Activated CD4-positive, alpha-beta T cell treated with anti-CD3 and anti-CD28 coated beads, Interleukin-2, Interleukin-6, amounts not matched to agents 100 ng/mL and 50 ng/mL, durations not matched to agents 16 hours and 8 hours (primary cell): ENCODE measurements around the gene ALDH1L1.
"Not testable (repeated sequence)": the region's sequence is repeated elsewhere in the genome, so short reads cannot be mapped to it uniquely, and the experiment has no call there.

ENCODE experiments used
- DNase-seq: peaks from one replicate; pipeline ENCODE4 v3.0.0-alpha.2; 2020

Gene ALDH1L1

DNA sequence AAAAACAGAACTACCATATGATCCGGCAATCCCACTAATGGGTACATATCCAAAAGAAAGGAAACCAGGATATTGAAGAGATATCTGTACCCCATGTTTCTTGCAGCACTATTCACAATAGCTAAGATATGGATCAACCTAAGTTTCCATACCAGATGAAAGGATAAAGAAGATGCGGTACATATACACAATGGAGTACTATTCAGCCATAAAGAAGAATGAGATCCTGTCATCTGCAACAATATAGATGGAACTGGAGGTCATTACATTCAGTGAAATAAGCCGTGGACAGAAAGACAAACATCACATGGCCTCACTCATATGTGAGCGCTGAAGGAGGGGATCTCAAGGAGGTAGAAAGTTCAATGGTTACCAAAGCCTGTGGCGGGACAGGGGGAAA, 99.4 kb downstream of the ALDH1L1 start:
- no peak for DNase-seq

GRCh38 chr3:126078866-126079265, 101.5 kb downstream of the ALDH1L1 start:
- DNase-seq = no peak

- no peak for DNase-seq
Observed at GRCh38 chr3:126077754-126078153, 102.6 kb downstream of the ALDH1L1 start.

DNA sequence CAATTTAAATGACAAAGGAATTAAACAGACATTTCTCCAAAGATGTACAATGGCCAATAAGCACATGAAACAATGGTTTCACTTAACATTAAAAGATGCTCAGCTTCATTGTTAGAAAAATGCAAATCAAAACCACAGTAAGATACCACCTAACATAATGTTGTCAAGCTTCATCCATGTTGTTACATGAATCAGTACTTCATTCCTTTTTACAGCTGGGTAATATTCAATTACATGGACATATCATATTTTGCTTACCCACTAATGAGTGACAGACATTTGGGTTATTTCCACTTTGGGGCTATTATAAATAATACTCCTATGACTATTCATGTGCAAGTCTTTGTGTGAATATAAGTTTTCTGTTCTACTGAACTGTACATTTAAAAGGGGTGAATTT, 104.2 kb downstream of the ALDH1L1 start:
- no peak for DNase-seq

- no peak for DNase-seq
Observed at GRCh38 chr3:126070146-126070545, 110.2 kb downstream of the ALDH1L1 start.

DNA sequence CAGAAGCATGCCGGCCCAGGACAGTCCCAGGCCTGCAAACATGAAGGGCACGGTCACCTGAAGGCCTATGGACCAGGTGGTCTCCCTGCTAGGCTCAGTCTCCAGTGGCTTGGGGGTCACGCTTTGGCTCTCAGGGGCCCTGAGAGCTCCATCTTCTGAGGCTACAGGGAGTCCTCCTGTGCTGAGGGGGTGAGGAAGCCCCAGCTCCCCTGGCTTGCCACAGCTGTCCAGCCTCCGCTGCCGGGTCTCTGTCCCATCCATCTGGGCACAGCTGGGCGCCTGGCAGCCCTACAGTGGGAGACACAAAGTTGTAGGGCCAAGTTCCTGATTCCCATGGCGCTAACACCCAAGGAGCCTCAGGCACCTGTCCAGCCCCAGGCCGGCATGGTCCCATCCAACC, 112.4 kb downstream of the ALDH1L1 start:
- DNase-seq = no peak

DNA sequence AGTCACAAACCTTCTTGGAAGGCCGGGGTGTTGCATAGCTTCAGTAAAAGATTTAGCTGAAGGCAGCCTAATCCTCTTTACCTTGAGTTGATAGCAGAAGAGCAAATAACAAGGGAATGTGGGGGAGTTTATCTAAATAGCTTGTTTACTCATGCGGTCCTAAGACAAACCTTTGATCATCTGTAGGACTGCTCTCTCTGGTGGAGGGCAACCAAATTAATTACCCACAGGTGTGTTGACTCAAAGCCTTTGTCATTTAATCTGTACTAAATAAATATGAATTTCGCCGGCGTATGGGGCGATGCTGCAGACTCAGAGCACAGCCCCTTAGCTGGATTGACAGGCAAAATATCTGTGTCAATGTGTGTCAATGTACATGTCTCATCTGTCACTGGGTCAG, 113.7 kb downstream of the ALDH1L1 start:
- DNase-seq = not testable (repeated sequence)

DNA sequence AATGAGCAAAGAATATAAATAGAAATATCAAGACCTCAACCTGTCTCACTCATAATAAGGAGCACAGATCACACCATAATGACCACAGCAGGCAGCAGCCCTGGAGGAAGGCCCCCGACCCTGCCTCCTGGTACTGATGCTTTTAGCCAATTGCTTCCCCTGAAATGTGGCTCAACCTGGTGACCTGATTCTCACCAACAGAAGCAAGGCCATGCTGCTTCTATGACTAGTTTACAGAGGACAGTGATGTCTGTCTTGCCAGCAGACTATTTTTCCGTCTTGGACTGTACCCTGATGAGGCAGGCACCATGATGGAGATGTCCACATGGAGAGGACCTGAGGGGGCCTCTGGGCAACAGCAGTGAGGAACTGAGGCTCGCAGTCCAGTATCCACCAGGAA, 114.5 kb downstream of the ALDH1L1 start:
- DNase-seq = no peak

GRCh38 chr3:126064627-126065258, 115.6 kb downstream of the ALDH1L1 start:
- DNase-seq = no peak

DNA sequence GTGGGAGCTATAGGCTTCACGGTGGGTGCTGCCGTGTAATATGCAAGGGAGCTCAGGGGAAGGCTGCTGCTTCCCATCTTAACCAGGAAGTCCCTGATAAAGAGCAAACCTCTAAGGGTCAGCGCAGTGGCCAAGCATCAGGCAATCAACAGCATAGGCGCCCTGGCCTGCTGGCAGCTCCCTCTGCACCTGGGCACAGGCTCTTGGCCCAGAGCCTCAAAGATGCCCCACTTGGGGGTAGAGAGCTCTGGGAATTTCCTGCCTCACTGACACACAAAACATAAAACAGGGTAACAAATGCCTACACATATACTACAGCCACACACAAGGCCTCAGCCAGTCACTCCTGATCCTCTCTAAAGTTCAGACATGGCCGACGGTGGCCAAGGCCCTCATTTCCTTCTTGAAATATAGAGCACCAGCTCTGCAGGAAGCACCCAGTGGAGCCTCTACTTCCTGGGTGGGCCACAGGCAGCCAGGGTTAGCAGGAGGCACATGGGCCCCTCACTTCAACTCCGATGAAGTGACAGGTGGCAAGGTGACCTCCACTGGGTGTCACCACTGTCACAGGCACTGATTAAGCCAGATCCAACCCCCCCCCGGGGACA, 116.9 kb downstream of the ALDH1L1 start:
- DNase-seq = no peak

- no peak for DNase-seq
Observed at GRCh38 chr3:126061301-126062032, 118.9 kb downstream of the ALDH1L1 start.

- DNase-seq = no peak
Observed at GRCh38 chr3:126060613-126061145, 119.7 kb downstream of the ALDH1L1 start.

DNA sequence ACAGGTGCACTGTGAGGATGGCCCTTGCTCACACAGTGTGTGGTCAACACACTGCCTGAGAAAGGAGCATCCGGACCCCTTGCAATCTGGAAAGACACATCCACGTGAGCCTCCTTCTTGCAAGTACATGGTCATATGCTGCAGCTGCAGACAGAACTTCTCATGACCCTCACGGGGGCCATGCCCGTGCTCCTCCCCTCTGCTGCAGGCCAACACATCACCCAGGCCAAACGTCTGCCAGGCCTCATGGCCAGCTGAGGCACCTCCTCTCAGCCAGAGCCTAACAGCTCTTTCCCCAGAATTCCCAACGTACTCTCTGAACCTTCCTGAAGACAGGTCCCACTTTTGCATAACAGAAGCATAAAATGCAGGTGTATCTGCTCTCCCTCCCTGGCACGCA, 121.7 kb downstream of the ALDH1L1 start:
- DNase-seq = no peak

- no peak for DNase-seq
Observed at GRCh38 chr3:126057936-126058335, 122.5 kb downstream of the ALDH1L1 start.

DNA sequence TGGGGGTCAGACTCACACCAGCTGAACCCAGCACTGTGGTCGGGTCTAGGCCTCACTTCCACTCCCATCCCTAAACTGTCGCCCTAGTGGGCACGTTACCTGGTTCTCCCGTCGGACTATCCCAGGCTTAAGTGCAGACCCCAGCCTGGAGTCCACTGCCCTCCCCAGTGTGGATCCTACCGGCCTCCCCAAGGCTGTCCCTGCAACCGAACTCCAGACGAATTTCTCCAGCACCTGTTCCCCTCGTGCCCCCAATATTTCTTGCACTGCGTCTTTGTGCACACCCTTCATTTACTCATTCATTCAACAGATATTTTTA, 122.9 kb downstream of the ALDH1L1 start:
- DNase-seq = no peak

DNA sequence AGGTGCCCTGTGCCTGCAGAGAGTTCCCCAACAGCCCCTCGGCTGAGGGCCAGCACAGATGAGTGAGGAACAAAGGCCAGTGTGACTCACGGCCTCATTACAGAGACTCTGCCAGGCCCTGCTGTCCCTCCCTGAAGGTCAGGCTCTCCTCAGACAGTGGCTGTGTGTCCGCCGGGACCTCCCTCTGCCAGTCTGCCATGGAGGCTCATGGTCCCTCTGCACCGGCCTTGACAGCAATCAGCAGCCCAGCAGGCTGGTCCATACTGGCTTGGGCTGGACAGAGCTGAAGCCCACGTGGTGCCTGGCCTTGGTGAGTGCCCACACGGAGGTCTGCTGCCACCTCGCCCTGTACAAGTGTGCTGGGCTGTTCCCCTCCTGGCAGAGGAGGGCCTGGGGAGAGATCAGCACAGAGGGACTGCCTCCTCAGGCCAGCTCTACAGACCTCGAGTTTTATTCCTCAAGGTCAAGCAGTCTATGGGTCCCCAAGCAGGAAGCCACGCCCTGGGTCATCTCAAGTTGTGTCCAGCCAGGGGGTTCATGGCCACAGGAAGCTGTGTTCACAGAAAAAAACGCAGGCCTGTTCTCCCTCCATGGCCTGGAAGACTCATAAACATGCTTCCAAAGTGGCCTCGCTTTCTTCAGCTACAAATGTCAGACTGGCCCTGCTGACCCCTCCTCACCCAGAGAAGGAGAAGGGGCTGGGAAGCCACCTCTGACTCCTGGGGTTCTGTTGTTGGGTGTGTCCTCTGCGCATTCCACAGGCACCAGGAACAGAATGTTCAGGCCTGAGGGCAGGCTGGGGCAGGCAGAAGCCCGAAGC, 123.5 kb downstream of the ALDH1L1 start:
- DNase-seq = no peak

GRCh38 chr3:126056088-126056487, 124.3 kb downstream of the ALDH1L1 start:
- DNase-seq = no peak

DNA sequence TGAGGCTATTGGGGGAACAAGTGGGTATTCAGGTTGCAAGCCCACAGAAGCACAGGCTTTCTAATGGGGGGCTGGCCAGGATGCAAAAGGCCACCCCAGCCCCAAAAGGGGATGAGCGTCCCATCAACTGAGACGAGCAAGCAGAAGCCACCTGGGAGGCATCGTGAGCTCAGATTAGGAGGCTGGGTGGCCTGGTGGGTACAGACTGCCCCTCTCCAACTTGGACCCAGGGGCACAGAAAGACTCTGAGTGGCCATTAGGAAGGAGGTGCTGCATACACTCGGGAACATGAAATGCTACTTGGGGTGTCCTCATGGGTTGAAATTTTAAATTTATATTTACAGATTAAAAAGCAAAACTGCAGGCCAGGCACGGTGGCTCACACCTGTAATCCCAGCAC, 125.5 kb downstream of the ALDH1L1 start:
- DNase-seq = no peak

DNA sequence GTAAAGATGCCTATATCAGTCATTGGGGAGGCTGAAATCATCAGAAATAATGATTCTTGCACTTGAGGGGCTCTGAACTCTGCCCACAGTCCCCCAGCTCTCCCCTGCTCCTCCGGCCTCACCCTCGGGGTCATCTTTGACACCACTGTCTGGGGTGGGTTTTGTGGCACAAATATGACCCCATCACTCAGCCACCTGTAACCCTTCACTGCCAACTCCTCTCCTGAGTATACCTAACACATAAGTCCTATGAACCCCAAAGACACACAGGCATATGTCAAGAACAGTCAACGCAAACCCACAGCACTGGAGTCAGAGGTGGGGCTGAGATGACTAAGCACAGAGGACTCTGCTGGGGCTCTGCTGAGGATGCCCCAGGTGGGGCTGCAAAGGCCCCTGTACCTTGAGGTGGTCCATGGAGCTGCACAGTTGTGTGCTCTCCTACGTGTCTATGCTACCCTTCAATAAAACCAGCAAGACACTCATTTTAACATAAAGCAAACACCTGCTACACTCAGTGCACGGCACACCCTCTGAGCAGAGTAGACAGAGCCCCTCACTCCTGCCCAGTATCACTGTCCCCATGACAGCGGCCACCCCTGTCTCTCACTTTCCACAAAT, 126.3 kb downstream of the ALDH1L1 start:
- DNase-seq = peak; percentile 5
